Measurements from ENCODE around the gene POLRMT. TPM values are rescaled to one million over a fixed set of nuclear protein-coding genes. Genes with fewer than 3 reads are reported as not detected.
A peak's percentile ranks its signal among the peaks of the same experiment; 100 is the strongest.

Gene POLRMT
- polyA plus RNA-seq, 1 of the 3 experiments (the other 2 are of a cell fraction): 38.2 TPM

DNA sequence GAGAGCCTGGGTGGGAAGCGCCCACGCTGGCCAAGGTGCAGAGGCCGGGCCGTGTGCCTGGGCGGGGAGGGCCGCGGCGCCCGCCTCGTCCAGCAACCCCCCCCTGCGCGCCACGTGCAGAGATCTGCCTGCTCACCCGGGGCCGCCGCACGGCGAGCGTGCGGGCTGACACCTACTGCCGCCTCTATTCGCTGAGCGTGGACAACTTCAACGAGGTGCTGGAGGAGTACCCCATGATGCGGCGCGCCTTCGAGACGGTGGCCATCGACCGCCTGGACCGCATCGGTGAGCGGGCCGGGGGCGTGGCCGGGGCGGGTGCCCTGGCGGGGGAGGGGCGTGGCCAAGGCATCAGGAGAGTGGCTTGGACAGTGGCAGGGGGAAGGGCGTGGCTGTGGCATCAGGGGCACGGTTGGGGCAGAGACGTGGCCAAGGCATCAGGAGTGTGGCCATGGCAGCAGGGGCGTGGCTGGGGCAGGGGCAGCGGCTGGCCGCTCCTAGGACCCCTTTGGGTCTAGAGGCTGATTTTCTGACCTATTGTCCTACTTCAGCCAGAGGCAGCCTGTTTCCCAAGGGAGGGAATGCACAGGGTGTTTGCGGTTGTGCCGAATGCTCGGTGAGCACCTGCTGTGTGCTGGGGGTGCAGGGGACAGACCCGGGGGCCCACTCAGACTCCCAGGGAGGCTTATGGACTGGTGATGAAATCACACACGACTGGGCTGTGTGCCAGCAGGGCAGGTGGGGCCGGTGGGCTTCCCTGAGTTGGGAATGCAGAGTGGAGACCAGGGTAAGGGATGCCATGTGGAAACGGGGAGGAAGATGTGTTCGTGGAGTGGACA lies 19.4 kb downstream of the POLRMT start:
- CTCF ChIA-PET: no interaction called here

DNA sequence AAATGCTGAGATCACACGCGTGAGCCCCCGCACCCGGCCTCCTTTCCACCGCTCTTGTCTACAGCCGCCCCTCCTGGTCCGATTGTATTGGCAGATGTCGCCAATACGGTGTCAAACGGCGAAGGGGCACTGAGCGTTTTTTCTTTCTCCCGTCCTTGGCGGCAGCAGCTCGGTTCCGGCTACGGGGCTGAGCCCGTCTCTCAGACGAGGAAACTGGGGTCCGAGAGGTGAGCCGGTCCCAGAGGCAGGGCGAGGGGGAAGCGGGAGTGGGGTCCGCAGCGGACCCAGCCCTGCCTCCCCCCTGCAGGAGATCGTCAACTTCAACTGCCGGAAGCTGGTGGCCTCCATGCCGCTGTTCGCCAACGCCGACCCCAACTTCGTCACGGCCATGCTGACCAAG lies 20.4 kb downstream of the POLRMT start:
- Histone ChIP-seq H3K4me1 (ENCODE audit: control insufficient read depth in 1 of 2, insufficient read depth in 2 of 2, low read depth in 1 of 2, low read length in 1 of 2) (peaks cover 5 to 33% of the 10 kb centered on the region in 2 experiments; a peak in 3 of 4 replicates), H4K20me1 (ENCODE audit: insufficient read depth) (no peaks in the 10 kb centered on the region), H3K27ac (ENCODE audit: low read depth in 2 of 2, low read length in 1 of 2) (no peak overlapping the region), H3K36me3 (replicated peaks in 1 of 2; ENCODE audit: control insufficient read depth in 1 of 2, insufficient read depth in 2 of 2, low read length in 1 of 2) (peaks cover 0 to 15% of the 10 kb centered on the region in 2 experiments), H3F3A (replicated peaks; ENCODE audit: insufficient read depth) (peaks cover 19% of the 10 kb centered on the region), H3K27me3 (ENCODE audit: insufficient read depth) (no peaks in the 10 kb centered on the region), H2AFZ (ENCODE audit: low read depth) (no peak overlapping the region), H3K4me3 (ENCODE audit: low read depth in 2 of 2, low read length in 1 of 2) (no peak overlapping the region), H3K9ac (no peak overlapping the region), H3K9me3 (no peaks in the 10 kb centered on the region), H3K9me2 (no peaks in the 10 kb centered on the region), H3K4me2 (no peak overlapping the region), H3K79me2 (ENCODE audit: insufficient read depth) (no peaks in the 10 kb centered on the region)
- WGBS (ENCODE audit: low lambda C conversion rate): 94% methylated on average over 28 of the region's 33 CpGs
- no peak for TF ChIP-seq FOSL2 (IDR thresholded peaks at IDR 0.05; ENCODE audit: borderline replicate concordance, low read depth)
- TF ChIP-seq MEF2A (IDR thresholded peaks at IDR 0.05; ENCODE audit: borderline replicate concordance, low read depth): no peak
- TF ChIP-seq CHD2 (IDR thresholded peaks at IDR 0.05; ENCODE audit: low read length, partially characterized antibody): no peak
- TF ChIP-seq, protein P1, sequence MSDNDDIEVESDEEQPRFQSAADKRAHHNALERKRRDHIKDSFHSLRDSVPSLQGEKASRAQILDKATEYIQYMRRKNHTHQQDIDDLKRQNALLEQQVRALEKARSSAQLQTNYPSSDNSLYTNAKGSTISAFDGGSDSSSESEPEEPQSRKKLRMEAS (IDR thresholded peaks at IDR 0.05; ENCODE audit: low read depth): no peak
- TF ChIP-seq ELF1 (IDR thresholded peaks at IDR 0.05): no peak
- TF ChIP-seq, protein P2, sequence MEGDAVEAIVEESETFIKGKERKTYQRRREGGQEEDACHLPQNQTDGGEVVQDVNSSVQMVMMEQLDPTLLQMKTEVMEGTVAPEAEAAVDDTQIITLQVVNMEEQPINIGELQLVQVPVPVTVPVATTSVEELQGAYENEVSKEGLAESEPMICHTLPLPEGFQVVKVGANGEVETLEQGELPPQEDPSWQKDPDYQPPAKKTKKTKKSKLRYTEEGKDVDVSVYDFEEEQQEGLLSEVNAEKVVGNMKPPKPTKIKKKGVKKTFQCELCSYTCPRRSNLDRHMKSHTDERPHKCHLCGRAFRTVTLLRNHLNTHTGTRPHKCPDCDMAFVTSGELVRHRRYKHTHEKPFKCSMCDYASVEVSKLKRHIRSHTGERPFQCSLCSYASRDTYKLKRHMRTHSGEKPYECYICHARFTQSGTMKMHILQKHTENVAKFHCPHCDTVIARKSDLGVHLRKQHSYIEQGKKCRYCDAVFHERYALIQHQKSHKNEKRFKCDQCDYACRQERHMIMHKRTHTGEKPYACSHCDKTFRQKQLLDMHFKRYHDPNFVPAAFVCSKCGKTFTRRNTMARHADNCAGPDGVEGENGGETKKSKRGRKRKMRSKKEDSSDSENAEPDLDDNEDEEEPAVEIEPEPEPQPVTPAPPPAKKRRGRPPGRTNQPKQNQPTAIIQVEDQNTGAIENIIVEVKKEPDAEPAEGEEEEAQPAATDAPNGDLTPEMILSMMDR (IDR thresholded peaks at IDR 0.05): no peak
- no peak for TF ChIP-seq GABPA (IDR thresholded peaks at IDR 0.05; ENCODE audit: low read depth)
- no peak for TF ChIP-seq RFX5 (IDR thresholded peaks at IDR 0.05; ENCODE audit: low read length)
- TF ChIP-seq JUND (IDR thresholded peaks at IDR 0.05): no peak
- TF ChIP-seq NRF1 (IDR thresholded peaks at IDR 0.05; ENCODE audit: low read depth, low read length): no peak
- TF ChIP-seq SMC3 (IDR thresholded peaks at IDR 0.05; ENCODE audit: low read depth, low read length): no peak
- TF ChIP-seq, protein P3, sequence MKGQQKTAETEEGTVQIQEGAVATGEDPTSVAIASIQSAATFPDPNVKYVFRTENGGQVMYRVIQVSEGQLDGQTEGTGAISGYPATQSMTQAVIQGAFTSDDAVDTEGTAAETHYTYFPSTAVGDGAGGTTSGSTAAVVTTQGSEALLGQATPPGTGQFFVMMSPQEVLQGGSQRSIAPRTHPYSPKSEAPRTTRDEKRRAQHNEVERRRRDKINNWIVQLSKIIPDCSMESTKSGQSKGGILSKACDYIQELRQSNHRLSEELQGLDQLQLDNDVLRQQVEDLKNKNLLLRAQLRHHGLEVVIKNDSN (IDR thresholded peaks at IDR 0.05; ENCODE audit: borderline replicate concordance, low read depth): no peak
- no peak for TF ChIP-seq EP300 (IDR thresholded peaks at IDR 0.05; ENCODE audit: borderline replicate concordance in 1 of 2, low read depth in 1 of 2, low read length in 1 of 2)
- no peak for TF ChIP-seq EZH2phosphoT487 (IDR thresholded peaks at IDR 0.05; ENCODE audit: borderline replicate concordance, low read depth)
- TF ChIP-seq RAD21 (IDR thresholded peaks at IDR 0.05; ENCODE audit: low read length): no peak
- no peak for TF ChIP-seq TEAD4 (IDR thresholded peaks at IDR 0.05; ENCODE audit: borderline replicate concordance, insufficient read depth)
- TF ChIP-seq, protein P4, sequence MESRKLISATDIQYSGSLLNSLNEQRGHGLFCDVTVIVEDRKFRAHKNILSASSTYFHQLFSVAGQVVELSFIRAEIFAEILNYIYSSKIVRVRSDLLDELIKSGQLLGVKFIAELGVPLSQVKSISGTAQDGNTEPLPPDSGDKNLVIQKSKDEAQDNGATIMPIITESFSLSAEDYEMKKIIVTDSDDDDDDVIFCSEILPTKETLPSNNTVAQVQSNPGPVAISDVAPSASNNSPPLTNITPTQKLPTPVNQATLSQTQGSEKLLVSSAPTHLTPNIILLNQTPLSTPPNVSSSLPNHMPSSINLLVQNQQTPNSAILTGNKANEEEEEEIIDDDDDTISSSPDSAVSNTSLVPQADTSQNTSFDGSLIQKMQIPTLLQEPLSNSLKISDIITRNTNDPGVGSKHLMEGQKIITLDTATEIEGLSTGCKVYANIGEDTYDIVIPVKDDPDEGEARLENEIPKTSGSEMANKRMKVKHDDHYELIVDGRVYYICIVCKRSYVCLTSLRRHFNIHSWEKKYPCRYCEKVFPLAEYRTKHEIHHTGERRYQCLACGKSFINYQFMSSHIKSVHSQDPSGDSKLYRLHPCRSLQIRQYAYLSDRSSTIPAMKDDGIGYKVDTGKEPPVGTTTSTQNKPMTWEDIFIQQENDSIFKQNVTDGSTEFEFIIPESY (IDR thresholded peaks at IDR 0.05; ENCODE audit: borderline replicate concordance, low read depth): no peak
- TF ChIP-seq POLR2AphosphoS5 (IDR thresholded peaks at IDR 0.05; ENCODE audit: low read depth, low read length): no peak
- TF ChIP-seq TCF12 (IDR thresholded peaks at IDR 0.05): no peak
- TF ChIP-seq RXRA (IDR thresholded peaks at IDR 0.05; ENCODE audit: borderline replicate concordance, low read depth): no peak
- no peak for DNase-seq
- ChIA-PET CTCF (interaction anchor here (0.8 to 2.4 kb wide), 3 partner anchors 16 to 28 kb away, joined by 4 to 8 read pairs (median 4); no protein-coding TSS in a partner anchor), POLR2A (no interaction called here)

More for the DNA sequence above, 19.4 kb downstream of the POLRMT start:
- Histone ChIP-seq H3F3A (replicated peaks; ENCODE audit: insufficient read depth) (peaks cover 19% of the 10 kb centered on the region), H3K4me2 (no peak overlapping the region), H3K9me3 (no peaks in the 10 kb centered on the region), H3K79me2 (ENCODE audit: insufficient read depth) (no peaks in the 10 kb centered on the region), H2AFZ (ENCODE audit: low read depth) (no peak overlapping the region), H3K9me2 (no peaks in the 10 kb centered on the region), H3K4me3 (ENCODE audit: low read depth in 2 of 2, low read length in 1 of 2) (no peak overlapping the region), H3K27me3 (ENCODE audit: insufficient read depth) (no peaks in the 10 kb centered on the region), H3K27ac (ENCODE audit: low read depth in 2 of 2, low read length in 1 of 2) (no peak overlapping the region), H3K9ac (no peak overlapping the region), H3K4me1 (ENCODE audit: control insufficient read depth in 1 of 2, insufficient read depth in 2 of 2, low read depth in 1 of 2, low read length in 1 of 2) (peaks cover 5 to 25% of the 10 kb centered on the region in 2 experiments; a peak in 3 of 4 replicates), H3K36me3 (replicated peaks in 1 of 2; ENCODE audit: control insufficient read depth in 1 of 2, insufficient read depth in 2 of 2, low read length in 1 of 2) (peaks cover 0 to 25% of the 10 kb centered on the region in 2 experiments), H4K20me1 (ENCODE audit: insufficient read depth) (no peaks in the 10 kb centered on the region)
- POLR2A ChIA-PET: no interaction called here
- TF ChIP-seq MXI1 (IDR thresholded peaks at IDR 0.05; ENCODE audit: low read depth, low read length) (no peak), JUND (IDR thresholded peaks at IDR 0.05) (no peak), RXRA (IDR thresholded peaks at IDR 0.05; ENCODE audit: borderline replicate concordance, low read depth) (no peak), TAF1 (IDR thresholded peaks at IDR 0.05; ENCODE audit: borderline replicate concordance, low read depth, low read length) (no peak), TEAD4 (IDR thresholded peaks at IDR 0.05; ENCODE audit: borderline replicate concordance, insufficient read depth) (no peak), MEF2A (IDR thresholded peaks at IDR 0.05; ENCODE audit: borderline replicate concordance, low read depth) (no peak), EZH2phosphoT487 (IDR thresholded peaks at IDR 0.05; ENCODE audit: borderline replicate concordance, low read depth) (no peak)
- DNase-seq: peak; percentile 53
- whole genome bisulfite sequencing (ENCODE audit: low lambda C conversion rate): 90% methylated on average over 28 of the region's 54 CpGs

All from SK-N-SH (cell line).